NT2/D1 (cell line): ENCODE data around the gene CREB5.

Experiments used
- YY1 ChIP-seq: IDR thresholded peaks from 2 replicates; pipeline ENCODE4 v1.6.1; 2011; ENCODE audit not compliant: insufficient read length, insufficient read depth
- ZNF274 ChIP-seq: IDR thresholded peaks from 2 replicates; pipeline ENCODE4 v1.6.1; 2011; ENCODE audit warnings: mild to moderate bottlenecking, low read depth, low read length

- TF ChIP-seq ZNF274, result no peak
- TF ChIP-seq YY1, result no peak
Measured at GRCh38 chr7:28687537-28687936, 275.2 kb downstream of the CREB5 start.
